Measurements from ENCODE around the gene FRMPD1. TPM values are rescaled to one million over a fixed set of nuclear protein-coding genes. Genes with fewer than 3 reads are reported as not detected.

The FRMPD1 gene
- total RNA-seq, 1 donor from 2014 or later, result 38.1 TPM

GRCh38 chr9:37788332-37788731, 137.6 kb downstream of the FRMPD1 start:
- H3K36me3 Mint-ChIP-seq (ENCODE audit: unreplicated experiment), result no peaks in the 10 kb centered on the region
- no peak for TF ChIP-seq CTCF (IDR thresholded peaks at IDR 0.05; ENCODE audit: partially characterized antibody, unreplicated experiment)
- peaks cover 5% of the 10 kb centered on the region for H3K27me3 Mint-ChIP-seq (ENCODE audit: unreplicated experiment)
- H3K9me3 Mint-ChIP-seq (ENCODE audit: unreplicated experiment), result peaks cover 12% of the 10 kb centered on the region
- no peak overlapping the region for H3K4me3 Mint-ChIP-seq (ENCODE audit: unreplicated experiment)
- H3K27ac Mint-ChIP-seq (ENCODE audit: unreplicated experiment), result no peak overlapping the region
- no peak for DNase-seq
- H3K4me1 Mint-ChIP-seq (ENCODE audit: low read depth, unreplicated experiment), result peaks cover 4% of the 10 kb centered on the region

GRCh38 chr9:37790096-37790495, 139.3 kb downstream of the FRMPD1 start:
- Mint-ChIP-seq H3K9me3 (ENCODE audit: unreplicated experiment) (peaks cover 5% of the 10 kb centered on the region), H3K27ac (ENCODE audit: unreplicated experiment) (no peak overlapping the region), H3K36me3 (ENCODE audit: unreplicated experiment) (no peaks in the 10 kb centered on the region), H3K4me3 (ENCODE audit: unreplicated experiment) (no peak overlapping the region), H3K27me3 (ENCODE audit: unreplicated experiment) (peaks cover 5% of the 10 kb centered on the region), H3K4me1 (ENCODE audit: low read depth, unreplicated experiment) (peaks cover 4% of the 10 kb centered on the region)
- DNase-seq, result no peak
- TF ChIP-seq CTCF (IDR thresholded peaks at IDR 0.05; ENCODE audit: partially characterized antibody, unreplicated experiment), result no peak

- no peaks in the 10 kb centered on the region for H3K36me3 Mint-ChIP-seq (ENCODE audit: unreplicated experiment)
- H3K9me3 Mint-ChIP-seq (ENCODE audit: unreplicated experiment), result no peaks in the 10 kb centered on the region
- H3K27ac Mint-ChIP-seq (ENCODE audit: unreplicated experiment), result no peak overlapping the region
- TF ChIP-seq CTCF (IDR thresholded peaks at IDR 0.05; ENCODE audit: partially characterized antibody, unreplicated experiment), result no peak
- H3K4me3 Mint-ChIP-seq (ENCODE audit: unreplicated experiment), result no peak overlapping the region
- DNase-seq, result no peak
- no peaks in the 10 kb centered on the region for H3K27me3 Mint-ChIP-seq (ENCODE audit: unreplicated experiment)
- H3K4me1 Mint-ChIP-seq (ENCODE audit: low read depth, unreplicated experiment), result no peaks in the 10 kb centered on the region
Observed at GRCh38 chr9:37792122-37792521, 141.4 kb downstream of the FRMPD1 start.

- Mint-ChIP-seq H3K27me3 (ENCODE audit: unreplicated experiment) (peaks cover 2% of the 10 kb centered on the region), H3K4me3 (ENCODE audit: unreplicated experiment) (no peak overlapping the region), H3K36me3 (ENCODE audit: unreplicated experiment) (peaks cover 8% of the 10 kb centered on the region), H3K9me3 (ENCODE audit: unreplicated experiment) (peaks cover 5% of the 10 kb centered on the region), H3K27ac (ENCODE audit: unreplicated experiment) (no peak overlapping the region), H3K4me1 (ENCODE audit: low read depth, unreplicated experiment) (no peaks in the 10 kb centered on the region)
- TF ChIP-seq CTCF (IDR thresholded peaks at IDR 0.05; ENCODE audit: partially characterized antibody, unreplicated experiment), result no peak
- no peak for DNase-seq
Observed at GRCh38 chr9:37796232-37796631, 145.5 kb downstream of the FRMPD1 start.

Other genes starting within 250 kb of the FRMPD1 start
- 78.1 TPM for gene GRHPR, start 228.3 kb upstream of the FRMPD1 start, total RNA-seq (ENCODE audit: unreplicated experiment)
- gene ZBTB5, start 185.5 kb upstream of the FRMPD1 start, total RNA-seq (ENCODE audit: unreplicated experiment), result 14.3 TPM
- gene POLR1E, start 165.0 kb upstream of the FRMPD1 start, total RNA-seq (ENCODE audit: unreplicated experiment), result 58.2 TPM
- gene FBXO10, start 74.6 kb upstream of the FRMPD1 start, total RNA-seq (ENCODE audit: unreplicated experiment), result 68.7 TPM
- gene TOMM5, start 58.4 kb upstream of the FRMPD1 start, total RNA-seq (ENCODE audit: unreplicated experiment), result 52.4 TPM
- 8.8 TPM for gene TRMT10B, start 102.9 kb downstream of the FRMPD1 start, total RNA-seq (ENCODE audit: unreplicated experiment)
- 45.4 TPM for gene EXOSC3, start 134.1 kb downstream of the FRMPD1 start, total RNA-seq (ENCODE audit: unreplicated experiment)
- gene DCAF10, start 149.8 kb downstream of the FRMPD1 start, total RNA-seq (ENCODE audit: unreplicated experiment), result 19.3 TPM

Data from glutamatergic neuron (in vitro differentiated cells).